Measurements from ENCODE around the gene GPANK1. TPM values are rescaled to one million over a fixed set of nuclear protein-coding genes. Genes with fewer than 3 reads are reported as not detected.

GPANK1 gene
- total and polyA plus RNA-seq, 10 donors: 12.4 to 21.3 (median 17.4) TPM

GRCh38 chr6:31624070-31624469 is 40.7 kb downstream of the GPANK1 start:
- TF ChIP-seq CTCF (IDR thresholded peaks at IDR 0.05 in 8 of 11, conservative IDR thresholded peaks at IDR 0.05 in 3 of 11): no peak
- TF ChIP-seq POLR2AphosphoS5 (IDR thresholded peaks at IDR 0.05): peak in 1 of 3 donors; percentile 21
- Histone ChIP-seq H3K4me1 (peaks cover 14 to 32% (median 26%) of the 10 kb centered on the region in 6 donors), H3K27me3 (replicated peaks in 1 of 7) (no peaks in the 10 kb centered on the region), H3K4me3 (no peak overlapping the region), H3K27ac (no peak overlapping the region), H3K36me3 (peaks cover 7 to 70% (median 59%) of the 10 kb centered on the region in 6 donors), H3K9me3 (no peaks in the 10 kb centered on the region)
- intact Hi-C loops (cut with DNase I; ENCODE audit: low total_unique reads): no loop called here
- DNase-seq: no peak
- WGBS, 5 donors: 86 to 93% (median 92%) methylated on average over 10 of the region's 10 CpGs

- Histone ChIP-seq H3K9me3 (no peaks in the 10 kb centered on the region), H3K4me1 (peaks cover 14 to 37% (median 28%) of the 10 kb centered on the region in 6 donors), H3K27ac (peak overlapping the region in 6 of 8 donors; percentile 97 to 100 (median 99)), H3K27me3 (replicated peaks in 1 of 7) (no peaks in the 10 kb centered on the region), H3K4me3 (peak overlapping the region in 1 of 8 donors; percentile 84), H3K36me3 (peaks cover 7 to 56% (median 45%) of the 10 kb centered on the region in 6 donors)
- TF ChIP-seq POLR2A (IDR thresholded peaks at IDR 0.05) (no peak), POLR2AphosphoS5 (IDR thresholded peaks at IDR 0.05) (no peak), CTCF (IDR thresholded peaks at IDR 0.05 in 8 of 11, conservative IDR thresholded peaks at IDR 0.05 in 3 of 11) (no peak)
- no peak for DNase-seq
- 60 to 78% (median 70%) methylated on average over 10 of the region's 10 CpGs for WGBS, 5 donors
- intact Hi-C loops (cut with DNase I; ENCODE audit: low total_unique reads): no loop called here
Measured at GRCh38 chr6:31622684-31623091, 42.1 kb downstream of the GPANK1 start.

- Histone ChIP-seq H3K27ac (peak overlapping the region in 7 of 8 donors; percentile 97 to 100 (median 99)), H3K36me3 (peaks cover 7 to 49% (median 38%) of the 10 kb centered on the region in 6 donors), H3K9me3 (no peaks in the 10 kb centered on the region), H3K4me3 (peak overlapping the region in 6 of 8 donors; percentile 57 to 89 (median 73)), H3K27me3 (replicated peaks in 1 of 7) (no peaks in the 10 kb centered on the region), H3K4me1 (peaks cover 14 to 43% (median 29%) of the 10 kb centered on the region in 6 donors)
- intact Hi-C loops (cut with DNase I; ENCODE audit: low total_unique reads): no loop called here
- TF ChIP-seq CTCF (IDR thresholded peaks at IDR 0.05 in 8 of 11, conservative IDR thresholded peaks at IDR 0.05 in 3 of 11) (no peak), POLR2AphosphoS5 (IDR thresholded peaks at IDR 0.05) (no peak), POLR2A (IDR thresholded peaks at IDR 0.05) (no peak)
- WGBS, 5 donors: 34 to 60% (median 50%) methylated on average over 4 of the region's 4 CpGs
- no peak for DNase-seq
Measured at GRCh38 chr6:31621991-31622390, 42.8 kb downstream of the GPANK1 start.

- H3K4me3 ChIP-seq: peak overlapping the region; percentile 57 to 89 (median 76)
- no peak for TF ChIP-seq CTCF (IDR thresholded peaks at IDR 0.05 in 8 of 11, conservative IDR thresholded peaks at IDR 0.05 in 3 of 11)
- no peak for TF ChIP-seq POLR2A (IDR thresholded peaks at IDR 0.05)
- no peak for TF ChIP-seq POLR2AphosphoS5 (IDR thresholded peaks at IDR 0.05)
- intact Hi-C loops (cut with DNase I; ENCODE audit: low total_unique reads): no loop called here
- no peaks in the 10 kb centered on the region for H3K27me3 ChIP-seq (replicated peaks in 1 of 7)
- peaks cover 7 to 44% (median 32%) of the 10 kb centered on the region in 6 donors for H3K36me3 ChIP-seq
- H3K4me1 ChIP-seq: peaks cover 14 to 48% (median 30%) of the 10 kb centered on the region in 6 donors
- no peaks in the 10 kb centered on the region for H3K9me3 ChIP-seq
- WGBS, 5 donors: 13 to 25% (median 18%) methylated on average over 15 of the region's 15 CpGs
- peak overlapping the region; percentile 97 to 100 (median 98) for H3K27ac ChIP-seq
- DNase-seq: no peak
Measured at GRCh38 chr6:31621320-31621939, 43.4 kb downstream of the GPANK1 start.

All from spleen (tissue), 11 donors.